NCI-H2107 (cell line): ENCODE data around the gene CELF2.

Source experiments
- DNase-seq: peaks from one replicate; lab custom pipeline; 2025; lab: John Stamatoyannopoulos, UW

The CELF2 gene

DNA sequence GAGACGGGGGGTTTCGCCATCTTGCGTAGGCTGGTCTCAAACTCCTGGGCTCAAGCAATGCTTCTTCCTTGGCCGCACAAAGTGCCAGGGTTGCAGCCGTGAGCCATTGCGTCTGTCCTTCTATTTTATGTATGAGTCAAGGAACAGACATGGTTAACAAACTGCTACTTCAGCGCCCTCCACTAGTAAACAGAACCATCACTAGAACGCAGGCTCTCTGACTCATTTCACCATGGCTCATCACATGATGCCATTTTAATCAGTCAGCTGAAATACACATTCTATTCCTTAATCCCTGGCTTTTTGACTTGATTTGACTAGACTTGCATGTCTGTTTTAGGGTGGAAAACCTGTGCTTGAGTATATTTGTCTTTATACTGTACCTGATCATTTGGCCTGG, 41.3 kb downstream of the CELF2 start:
- DNase-seq, result no peak

DNA sequence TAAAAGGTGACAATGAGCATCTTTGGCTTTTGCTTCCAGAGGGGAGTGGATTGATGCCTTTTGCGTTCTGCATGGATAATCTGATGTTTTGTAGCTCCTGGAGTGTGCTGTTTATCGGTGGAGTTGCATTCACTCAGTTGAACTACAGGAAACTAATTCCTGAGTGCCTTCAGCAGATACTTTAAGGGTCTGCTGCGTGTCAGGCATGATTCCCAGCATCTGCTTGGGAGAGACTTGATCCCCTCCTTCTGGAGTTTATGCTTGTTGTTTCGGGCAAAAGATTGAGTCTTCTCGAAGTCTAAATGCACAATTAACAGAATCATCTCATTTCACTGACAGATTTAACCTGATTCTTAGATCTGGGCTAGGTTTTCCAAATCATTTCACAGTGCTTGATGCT, 46.2 kb downstream of the CELF2 start:
- no peak for DNase-seq

DNA sequence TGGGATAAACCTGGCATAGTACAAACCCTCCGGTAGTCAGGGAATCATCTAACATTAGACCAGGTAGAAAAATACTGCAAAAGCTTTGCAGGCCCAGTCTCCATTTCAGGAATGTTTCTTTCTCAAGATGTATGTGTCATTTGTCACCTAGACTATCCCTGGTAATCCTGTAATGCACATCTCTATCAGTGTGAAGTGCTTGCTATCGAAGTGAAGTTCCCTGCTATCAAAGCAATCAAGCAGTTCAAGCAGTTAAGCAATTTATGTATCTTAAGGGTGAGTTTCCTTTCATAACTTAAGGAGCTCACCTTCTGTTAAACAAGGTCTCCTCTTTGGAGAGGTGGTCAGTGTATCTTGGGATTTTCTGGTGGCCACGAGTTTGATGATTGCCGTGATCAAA, 47.2 kb downstream of the CELF2 start:
- DNase-seq, result no peak

DNA sequence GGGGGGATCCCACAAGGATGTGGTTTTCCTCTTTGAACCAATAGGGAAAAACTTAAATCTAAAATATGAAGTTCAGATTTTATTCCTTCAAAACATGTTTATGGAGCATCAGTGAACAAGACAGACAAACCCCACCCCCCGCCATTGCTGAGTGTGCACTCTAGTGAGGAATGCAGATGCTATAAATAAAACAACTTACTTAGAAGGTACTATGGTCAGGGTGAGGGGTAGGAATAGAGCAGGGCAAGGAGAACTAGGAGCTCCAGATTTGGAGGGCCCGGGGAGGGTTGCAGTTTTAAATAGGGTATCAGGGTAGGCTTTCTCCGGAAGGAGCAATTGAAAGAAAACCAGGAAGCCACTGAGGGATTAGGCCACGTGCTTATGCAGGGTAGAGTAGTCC, 47.9 kb downstream of the CELF2 start:
- no peak for DNase-seq

DNA sequence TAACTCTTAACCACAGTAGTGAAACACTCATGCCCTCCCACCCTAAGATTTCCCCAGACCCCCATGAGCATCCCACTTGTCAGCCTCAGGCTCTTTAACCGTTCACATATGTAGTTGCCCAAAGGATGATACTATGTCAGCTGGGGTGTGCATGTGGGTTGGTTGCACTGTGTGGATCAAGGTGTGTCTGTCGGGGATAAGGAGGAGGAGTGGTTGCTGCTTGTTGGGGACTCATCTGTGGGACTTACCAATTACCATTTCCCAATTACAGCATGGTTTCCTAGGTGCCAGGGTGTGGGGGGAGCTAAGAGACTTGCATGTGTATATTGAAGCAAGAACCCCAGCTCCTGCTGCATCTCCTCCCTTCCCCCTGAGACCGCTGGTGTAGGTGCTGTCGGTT, 48.8 kb downstream of the CELF2 start:
- no peak for DNase-seq

DNA sequence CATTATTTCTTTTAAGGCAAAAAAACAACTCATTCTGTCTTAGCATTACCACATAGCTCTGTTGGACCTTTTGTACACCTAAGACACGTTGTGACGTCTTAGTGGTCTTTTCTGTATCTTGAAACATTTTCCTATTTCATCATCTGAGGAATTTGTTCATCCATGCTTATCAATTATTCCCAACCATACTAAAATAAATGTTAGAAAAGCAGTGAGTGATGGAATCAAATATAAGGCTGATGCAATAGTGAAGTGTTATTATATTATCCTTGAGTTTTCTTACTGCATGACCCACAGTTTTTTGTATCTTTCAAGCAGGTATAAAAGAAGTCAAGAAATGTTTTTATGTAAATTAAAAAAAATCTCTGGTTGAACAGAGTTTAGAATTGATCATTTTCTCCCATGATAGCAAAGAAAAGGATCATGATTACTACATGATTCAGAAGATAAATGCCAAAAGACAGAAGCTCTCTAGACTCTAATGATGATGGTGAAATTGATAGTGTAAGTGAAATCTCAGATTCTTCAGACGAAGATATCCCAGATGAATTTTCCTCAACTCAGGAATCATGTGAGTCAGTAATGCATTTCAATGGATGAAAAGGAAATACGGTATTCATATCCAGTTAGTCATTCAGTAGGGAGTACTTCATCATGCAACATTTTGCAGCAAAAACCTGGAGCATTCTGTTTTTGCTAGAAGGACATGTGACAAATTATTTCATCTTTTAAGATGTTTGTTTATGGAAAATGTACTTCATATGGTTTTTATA, 51.4 kb downstream of the CELF2 start:
- DNase-seq, result no peak

DNA sequence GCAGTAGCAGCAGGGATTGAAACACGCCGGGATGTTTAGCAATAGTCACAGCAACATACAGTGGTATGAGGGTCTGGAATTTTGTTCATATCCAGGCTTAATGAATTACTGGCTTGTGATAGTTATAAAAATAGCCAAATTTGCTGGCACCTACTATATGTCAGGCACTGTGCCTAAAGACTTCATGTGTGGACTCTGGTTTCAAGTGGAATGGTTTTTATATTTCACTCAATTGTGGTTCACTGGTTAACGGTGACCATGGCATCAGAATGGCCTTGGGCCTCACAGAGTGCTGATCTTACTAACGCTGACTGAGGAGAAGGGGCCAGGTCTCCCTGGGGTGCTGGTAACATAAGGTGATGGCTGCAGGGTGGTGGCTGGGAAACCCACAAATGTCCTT, 55.7 kb downstream of the CELF2 start:
- DNase-seq, result no peak

DNA sequence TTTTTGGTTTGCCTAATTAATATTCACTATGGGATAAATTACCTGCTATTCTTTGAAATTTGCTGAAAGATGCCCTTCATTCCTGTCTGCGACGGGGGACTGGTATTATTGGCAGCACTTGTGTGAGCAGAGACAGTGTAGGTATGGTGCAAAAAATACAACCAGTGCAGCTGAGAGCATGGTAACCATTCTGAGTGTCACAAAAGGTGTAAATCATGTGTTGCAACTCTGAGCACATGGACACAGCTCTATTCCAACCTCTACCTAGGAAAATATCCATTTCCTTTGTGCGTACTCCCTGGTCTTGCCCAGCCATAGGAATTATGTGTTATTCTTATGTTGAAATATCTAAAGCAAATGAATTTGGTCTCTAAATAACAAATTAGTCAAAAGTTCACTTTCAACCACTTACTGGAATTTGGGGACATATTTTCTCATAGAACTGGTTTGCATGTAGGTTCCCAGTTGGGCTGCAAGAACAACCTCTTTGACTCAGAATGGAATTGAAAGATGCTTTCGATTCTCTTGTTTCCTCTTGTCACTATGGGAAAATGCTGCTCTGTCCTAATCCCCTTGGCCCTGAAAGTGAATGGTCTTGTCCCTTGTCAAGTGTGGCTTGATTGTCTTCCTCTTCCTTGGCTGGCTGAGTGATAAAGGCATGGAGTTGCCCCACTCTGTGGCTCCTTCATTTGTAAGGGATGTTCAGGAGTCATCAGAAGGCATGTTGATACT, 57.0 kb downstream of the CELF2 start:
- no peak for DNase-seq

DNA sequence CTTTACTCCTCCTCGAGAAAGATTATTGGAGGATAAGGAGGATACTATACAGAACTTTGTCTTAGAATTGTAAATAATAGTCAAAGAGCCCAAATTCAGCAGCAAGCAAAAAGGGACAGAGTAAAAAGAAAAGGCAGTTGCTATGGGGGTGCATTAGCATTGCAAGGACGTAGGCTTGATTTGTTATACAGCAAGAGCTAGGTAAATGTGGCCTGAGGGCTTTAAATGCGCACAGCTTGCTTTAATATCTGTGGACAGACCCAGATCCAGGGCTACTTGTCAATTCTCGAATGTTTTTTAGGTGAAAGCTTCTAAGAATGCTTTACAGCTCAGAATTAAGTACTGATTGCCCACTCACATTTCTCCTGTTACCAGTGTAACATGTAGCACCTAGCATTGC, 58.5 kb downstream of the CELF2 start:
- DNase-seq, result no peak

DNA sequence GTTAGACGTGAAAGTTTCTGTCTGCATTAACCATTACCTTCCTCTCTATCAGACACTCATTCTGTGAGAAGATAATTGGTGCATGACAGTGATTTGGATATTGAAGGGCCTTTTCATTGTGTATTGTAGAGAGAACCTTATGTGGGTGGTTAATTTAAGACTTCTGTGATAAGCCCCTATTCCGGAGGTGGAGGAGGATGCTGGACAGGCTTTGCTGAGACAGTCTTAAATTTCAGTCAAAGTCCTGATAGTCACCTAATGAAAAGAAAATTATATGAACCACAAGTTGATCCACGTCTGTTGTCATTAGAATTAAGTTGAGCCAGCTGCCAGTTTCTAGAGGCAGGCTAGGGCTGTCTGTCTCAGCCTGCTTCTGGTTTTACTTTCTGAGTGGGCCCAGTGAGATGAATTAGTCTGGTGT, 62.9 kb downstream of the CELF2 start:
- no peak for DNase-seq

DNA sequence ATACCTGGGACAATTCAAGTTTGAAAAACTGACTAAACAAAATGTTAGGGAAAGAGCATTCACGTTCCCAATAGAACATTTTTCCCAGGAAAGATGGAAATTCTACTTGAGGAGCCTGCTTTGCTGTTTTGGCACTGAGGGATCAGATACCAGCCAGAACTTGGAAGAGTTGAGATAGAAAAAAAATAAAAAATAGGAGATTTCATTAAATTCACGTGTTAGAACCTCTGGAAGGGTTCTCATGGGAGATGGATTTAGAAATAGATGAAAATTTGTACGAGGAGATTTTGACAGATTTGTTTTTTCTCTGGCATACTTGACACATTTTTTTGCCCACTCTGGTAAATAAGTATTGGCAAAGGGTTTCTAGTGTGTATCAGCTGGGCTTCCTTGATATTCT, 63.7 kb downstream of the CELF2 start:
- DNase-seq, result no peak

DNA sequence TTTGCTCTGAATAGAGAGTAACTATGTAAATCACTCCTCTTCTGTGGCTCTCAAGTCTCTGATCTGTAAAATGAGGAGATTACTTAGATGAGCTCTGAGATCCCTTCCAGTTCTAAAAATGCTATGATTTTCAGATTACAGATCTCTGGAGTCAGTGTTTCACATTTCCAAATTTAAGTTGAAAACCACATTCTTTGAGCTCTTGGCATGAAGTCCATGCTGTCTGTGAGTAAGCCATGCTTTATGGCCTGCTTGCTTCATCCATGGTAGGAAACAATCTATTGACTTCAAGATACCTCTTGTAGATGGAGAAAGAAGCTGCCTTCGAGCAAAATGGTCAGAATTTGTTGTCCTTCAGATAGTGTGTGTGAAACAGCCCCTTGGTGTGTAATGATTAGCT, 64.9 kb downstream of the CELF2 start:
- DNase-seq, result no peak

DNA sequence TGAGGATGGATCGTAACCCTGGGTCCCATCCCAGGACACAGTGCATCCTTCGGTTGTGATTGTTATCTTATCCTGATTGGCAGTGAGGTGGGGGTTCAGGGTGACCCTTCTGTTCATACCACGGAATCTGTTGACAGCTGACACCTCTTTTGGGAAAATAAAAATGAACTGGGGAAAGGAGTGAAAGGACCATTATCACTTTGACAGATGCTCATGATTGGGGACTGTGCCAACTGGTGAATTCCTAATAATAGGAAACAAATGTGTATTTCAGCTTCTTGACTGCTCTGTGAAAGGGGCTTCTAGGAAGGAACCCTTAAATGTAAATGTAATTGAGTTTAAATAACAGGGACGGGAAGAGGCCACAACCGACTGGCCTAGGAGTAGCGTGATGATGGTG, 65.4 kb downstream of the CELF2 start:
- no peak for DNase-seq

DNA sequence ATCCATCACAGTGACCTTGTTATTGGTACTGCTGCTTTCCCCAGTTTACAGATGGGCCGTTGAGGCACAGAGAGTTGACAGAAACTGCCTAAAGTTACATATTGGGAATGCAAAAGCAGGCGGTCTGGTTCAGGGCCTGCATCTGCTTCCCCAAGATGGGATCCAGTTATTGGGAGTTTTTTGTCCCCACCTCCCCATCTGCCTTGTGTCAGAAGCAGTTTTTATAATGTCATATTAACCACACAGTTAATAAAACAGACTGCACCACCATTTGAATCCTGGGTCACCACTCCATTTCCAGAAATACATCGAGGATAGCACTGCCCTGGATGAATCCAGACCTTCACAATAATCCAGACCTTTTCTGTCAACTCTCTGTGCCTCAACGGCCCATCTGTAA, 67.9 kb downstream of the CELF2 start:
- no peak for DNase-seq

DNA sequence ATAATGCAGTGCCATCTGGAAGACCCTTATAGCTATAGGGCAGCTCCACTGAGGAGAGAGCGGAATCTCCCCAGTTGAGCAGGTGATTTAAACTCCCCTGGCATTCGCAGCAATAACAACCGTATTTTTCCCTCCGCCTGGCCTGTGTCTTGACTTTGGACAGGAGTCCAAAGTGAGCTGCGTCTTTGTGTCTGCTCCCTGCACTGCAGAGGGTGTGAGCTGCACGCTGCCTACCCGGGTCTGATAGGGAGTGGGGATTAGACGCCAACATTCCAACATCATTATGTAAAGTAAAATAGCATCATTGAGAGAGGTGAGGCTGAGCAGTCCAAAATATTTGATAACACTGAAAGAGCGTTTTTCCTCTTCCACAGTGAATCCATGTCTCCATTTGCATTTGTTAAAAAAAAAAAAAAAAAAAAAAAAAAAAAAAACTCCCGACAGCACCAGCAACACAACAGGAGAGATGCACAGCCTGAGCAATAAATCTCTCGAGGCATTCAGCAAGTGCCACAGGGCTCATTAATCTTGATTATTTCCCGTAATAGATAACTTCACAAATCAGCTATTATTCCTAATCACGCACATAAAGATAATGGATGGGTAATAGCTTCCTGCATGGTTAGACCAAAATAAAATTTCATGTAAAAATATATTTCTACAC, 68.6 kb downstream of the CELF2 start:
- no peak for DNase-seq

DNA sequence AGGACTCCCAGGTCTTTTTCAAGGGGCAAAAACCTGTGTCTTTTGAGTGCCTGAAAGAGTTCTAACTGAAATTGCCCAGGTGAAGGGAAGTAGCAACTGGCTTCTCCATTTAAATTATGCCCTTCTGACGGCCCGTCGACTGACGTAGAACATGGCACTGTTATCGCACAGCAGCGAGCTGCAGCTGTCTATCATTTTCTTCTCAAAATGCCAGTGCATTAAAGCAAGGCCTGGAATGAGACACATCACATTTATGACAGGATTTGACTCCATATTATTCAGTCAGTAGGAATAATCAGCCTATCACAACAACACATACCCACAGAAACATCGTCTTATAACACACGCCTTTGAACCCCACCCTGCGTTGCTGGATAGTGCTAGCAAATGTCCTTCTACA, 69.7 kb downstream of the CELF2 start:
- DNase-seq, result no peak

DNA sequence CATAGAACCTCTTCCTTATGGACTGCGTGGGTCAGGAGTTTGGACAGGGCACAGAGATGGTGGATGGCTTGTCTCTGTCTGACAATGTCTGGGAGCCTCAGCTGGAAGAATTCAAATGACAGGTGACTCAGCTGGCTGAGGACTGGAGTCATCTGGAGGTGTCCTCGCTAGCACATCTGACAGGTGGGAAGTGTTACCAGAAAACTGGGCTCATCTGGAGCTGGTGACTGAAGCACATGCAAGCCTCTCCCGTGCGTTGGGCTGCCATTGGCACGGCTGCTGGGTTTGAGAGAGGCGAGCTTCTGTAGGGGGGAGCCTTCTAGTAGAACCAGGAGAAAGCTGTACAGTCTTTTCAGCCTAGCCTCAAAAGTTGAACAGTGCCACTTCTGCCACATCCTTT, 71.0 kb downstream of the CELF2 start:
- DNase-seq, result no peak

DNA sequence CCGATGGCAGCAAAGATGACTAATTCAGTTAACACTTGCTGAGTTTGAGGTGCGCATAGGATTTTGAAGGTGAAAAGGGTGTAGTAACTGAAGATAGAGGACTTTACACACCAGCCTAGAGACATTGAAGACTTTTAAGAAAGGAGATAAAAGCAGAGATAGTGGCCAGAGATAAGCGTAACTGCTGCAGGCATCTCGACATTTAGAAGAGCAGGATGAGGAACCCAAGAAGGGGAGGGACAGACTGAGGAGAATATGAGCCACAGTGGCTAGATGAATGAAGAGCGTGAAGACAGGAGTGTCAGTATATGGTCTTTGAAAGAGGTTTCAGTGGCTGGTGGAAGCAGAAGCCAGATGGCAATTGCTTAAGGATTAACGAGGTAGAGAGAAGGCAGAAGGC, 71.6 kb downstream of the CELF2 start:
- no peak for DNase-seq

DNA sequence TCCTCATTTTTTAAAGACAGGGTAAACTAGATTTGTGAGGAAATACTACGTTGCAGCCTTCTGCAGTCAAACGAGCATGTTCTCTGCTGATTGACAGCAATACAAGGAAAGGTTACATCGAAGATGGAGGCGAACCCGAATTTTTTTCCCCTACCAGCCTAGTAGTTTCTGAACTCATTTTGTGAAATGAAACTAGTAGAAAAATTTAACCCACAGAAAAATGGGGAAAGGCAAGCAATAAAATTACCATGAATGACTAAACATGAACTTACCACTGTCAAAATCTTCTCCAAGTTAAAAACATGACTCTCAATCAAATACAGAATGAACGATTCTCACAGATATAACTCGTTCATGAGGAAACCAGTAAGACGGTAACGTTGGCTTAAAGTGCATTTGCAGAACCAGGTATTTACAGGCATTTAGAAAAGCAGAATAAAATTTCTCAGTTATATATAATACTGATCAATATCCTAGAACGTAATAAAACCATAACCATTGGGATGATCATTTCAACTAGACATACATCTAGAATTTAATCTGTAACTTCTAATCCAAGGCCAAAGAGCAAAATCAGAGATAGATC, 73.9 kb downstream of the CELF2 start:
- DNase-seq, result no peak

DNA sequence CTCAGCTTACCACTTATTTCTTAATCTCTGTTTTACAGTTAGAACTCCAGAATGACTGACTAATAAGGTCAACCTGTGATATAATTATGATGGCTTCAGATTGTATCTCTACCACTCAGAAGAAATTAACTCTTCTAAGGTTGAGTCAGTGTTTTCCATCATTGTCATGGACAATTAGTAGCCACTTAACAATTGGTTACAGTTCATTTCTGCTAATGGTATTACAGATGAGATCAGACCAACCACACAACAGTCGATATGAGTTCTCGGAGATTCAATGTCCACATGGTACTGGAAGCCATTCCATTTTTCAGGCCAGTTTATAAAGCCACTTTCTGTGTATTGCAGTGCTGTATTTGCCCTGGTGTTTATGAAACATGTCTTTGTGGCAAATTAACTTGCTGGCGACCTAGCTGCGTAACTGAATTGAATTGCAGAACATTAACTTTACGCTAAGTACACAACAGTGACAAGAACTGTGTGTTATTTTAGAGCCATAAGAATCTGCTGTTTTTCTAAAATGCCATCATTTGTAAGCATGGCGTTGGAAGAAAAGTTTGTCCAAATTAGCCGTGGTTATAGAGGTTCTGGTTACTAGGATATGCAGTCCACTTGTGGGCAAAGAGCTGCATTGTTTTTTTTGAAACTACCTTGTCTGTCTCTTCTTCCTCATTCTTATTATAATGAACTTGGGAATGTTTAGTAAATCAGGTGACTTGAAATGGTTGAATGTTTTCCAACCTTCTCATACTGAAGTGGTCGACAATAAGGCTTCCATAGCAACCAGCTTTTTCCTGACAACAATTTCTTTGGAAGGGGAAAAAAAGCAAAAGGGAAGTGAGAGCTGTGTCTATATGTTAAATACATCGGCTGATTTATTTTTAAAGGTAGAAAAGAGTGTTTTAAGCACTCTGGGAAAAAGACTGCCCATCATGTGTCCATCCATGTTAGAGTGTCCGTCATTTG, 76.4 kb downstream of the CELF2 start:
- DNase-seq, result no peak

DNA sequence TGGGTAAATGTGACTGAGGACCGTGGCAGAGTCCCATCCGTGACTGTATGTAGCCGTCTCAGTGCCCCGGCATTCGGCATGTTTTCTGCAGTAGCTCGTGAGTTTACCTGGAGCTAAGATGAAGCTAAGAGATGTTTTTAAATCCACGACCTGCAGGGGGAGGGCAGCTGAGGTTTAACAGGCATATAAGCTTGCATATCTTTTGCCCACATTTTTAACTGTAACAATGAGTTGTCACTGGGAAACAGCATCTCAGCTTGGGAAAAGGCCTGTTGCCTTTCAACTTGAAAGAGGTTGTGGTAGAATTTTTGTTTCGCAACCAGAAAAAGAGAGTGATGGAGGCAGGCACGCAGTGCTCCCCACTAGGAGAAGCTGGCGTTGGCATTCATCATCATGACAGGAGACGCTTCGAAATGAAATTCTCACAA, 77.7 kb downstream of the CELF2 start:
- DNase-seq, result no peak

DNA sequence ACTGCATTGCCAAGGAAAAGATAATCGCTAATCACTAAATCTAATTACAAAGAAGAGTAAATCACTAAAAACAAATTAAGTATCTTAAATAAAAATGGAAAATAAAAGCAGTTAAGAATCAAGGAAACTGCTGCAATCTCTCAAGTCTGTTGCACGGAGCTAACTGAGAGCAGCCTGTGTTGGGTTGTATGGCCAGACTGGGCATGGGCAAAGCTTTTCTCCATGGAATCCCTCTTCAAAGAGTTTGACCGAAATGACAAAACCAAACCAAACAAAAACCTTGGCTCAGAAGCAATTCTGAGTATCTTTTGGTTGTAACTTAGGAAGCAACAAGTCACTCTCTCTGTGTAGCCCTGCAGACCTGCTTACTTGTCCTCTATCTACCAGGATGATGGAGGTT, 78.8 kb downstream of the CELF2 start:
- no peak for DNase-seq
